BLaER1 (cell line): ENCODE measurements around the gene GRK5.

Experiments
- H3K27ac ChIP-seq: shearing (Covaris generic); formaldehyde crosslinking; 2 replicates; pipeline ENCODE4 v1.8.1; 2022
- H3K27me3 ChIP-seq: shearing (Covaris generic); formaldehyde crosslinking; 2 replicates; pipeline ENCODE4 v1.8.1; 2022
- H3K36me3 ChIP-seq: shearing (Covaris generic); formaldehyde crosslinking; 2 replicates; pipeline ENCODE4 v1.8.1; 2022
- H3K4me1 ChIP-seq: shearing (Covaris generic); formaldehyde crosslinking; 2 replicates; pipeline ENCODE4 v1.8.1; 2022
- H3K4me2 ChIP-seq: shearing (Covaris generic); formaldehyde crosslinking; 2 replicates; pipeline ENCODE4 v1.8.1; 2022
- H3K4me3 ChIP-seq: shearing (Covaris generic); formaldehyde crosslinking; 2 replicates; pipeline ENCODE4 v1.8.1; 2022
- H3K9ac ChIP-seq: shearing (Covaris generic); formaldehyde crosslinking; 2 replicates; pipeline ENCODE4 v1.8.1; 2022
- H3K9me3 ChIP-seq: shearing (Covaris generic); formaldehyde crosslinking; 2 replicates; pipeline ENCODE4 v1.8.1; 2022
- H4K20me1 ChIP-seq: shearing (Covaris generic); formaldehyde crosslinking; 2 replicates; pipeline ENCODE4 v1.8.1; 2022
- Cebpa-rat ChIP-seq: shearing (Covaris generic); IDR thresholded peaks from 2 replicates; pipeline ENCODE4 v1.8.1; 2022

The GRK5 gene

DNA sequence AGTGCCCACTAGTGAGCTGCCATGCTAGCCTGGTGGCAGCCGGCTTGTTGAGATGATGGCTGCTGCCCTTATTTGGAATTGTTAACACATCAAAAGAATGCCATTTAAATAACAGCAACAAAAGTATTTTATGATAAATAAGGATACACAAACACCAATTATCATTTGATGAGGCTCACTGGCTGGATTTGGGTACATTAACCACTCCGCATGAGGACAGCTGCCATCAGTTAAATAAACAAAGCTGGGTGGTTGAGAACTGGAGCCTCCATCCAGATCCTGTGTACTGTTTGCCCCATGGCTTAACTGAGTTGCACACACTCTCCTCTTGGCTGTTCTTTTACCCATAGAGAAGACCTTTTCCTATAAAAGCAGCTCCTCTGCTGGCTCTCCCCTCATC lies 231.3 kb downstream of the GRK5 start:
- Histone ChIP-seq H4K20me1 (peaks cover 12% of the 10 kb centered on the region; the same call in 1 of the 2 replicates), H3K4me3 (no peak overlapping the region), H3K9me3 (peaks cover 34% of the 10 kb centered on the region), H3K4me2 (no peak overlapping the region), H3K27ac (no peak overlapping the region), H3K27me3 (no peaks in the 10 kb centered on the region), H3K36me3 (0 out of 2 replicates have a peak, but pooled peaks cover 1% of the 10 kb centered on the region), H3K4me1 (peaks cover 30% of the 10 kb centered on the region), H3K9ac (no peak overlapping the region)
- no peak for TF ChIP-seq Cebpa-rat

DNA sequence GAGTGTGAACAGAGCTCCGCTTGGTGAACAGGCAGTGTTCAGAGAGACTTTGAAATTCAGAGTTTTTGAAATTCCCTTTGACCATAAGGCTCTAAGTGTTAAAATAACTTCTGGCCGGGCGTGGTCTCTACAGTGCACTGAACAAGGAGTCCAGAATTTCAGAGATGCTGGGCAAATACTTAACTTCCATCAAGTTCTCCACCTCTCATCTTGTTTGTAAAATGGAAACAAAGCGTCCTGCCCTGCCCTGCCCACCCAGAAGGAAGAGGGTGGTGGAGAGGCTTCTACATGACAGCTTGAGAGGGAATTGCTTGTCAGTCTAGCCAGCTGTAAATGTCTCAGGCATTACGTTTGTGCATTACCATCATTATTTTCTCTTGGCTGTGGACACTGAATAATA lies 232.6 kb downstream of the GRK5 start:
- H3K36me3 ChIP-seq, result no peaks in the 10 kb centered on the region
- no peak overlapping the region for H3K27ac ChIP-seq
- peaks cover 42% of the 10 kb centered on the region for H3K4me1 ChIP-seq
- no peak overlapping the region for H3K9ac ChIP-seq
- no peaks in the 10 kb centered on the region for H3K27me3 ChIP-seq
- TF ChIP-seq Cebpa-rat, result no peak
- H3K4me2 ChIP-seq, result no peak overlapping the region
- peaks cover 21% of the 10 kb centered on the region for H4K20me1 ChIP-seq
- peaks cover 22% of the 10 kb centered on the region for H3K9me3 ChIP-seq
- H3K4me3 ChIP-seq, result no peak overlapping the region

DNA sequence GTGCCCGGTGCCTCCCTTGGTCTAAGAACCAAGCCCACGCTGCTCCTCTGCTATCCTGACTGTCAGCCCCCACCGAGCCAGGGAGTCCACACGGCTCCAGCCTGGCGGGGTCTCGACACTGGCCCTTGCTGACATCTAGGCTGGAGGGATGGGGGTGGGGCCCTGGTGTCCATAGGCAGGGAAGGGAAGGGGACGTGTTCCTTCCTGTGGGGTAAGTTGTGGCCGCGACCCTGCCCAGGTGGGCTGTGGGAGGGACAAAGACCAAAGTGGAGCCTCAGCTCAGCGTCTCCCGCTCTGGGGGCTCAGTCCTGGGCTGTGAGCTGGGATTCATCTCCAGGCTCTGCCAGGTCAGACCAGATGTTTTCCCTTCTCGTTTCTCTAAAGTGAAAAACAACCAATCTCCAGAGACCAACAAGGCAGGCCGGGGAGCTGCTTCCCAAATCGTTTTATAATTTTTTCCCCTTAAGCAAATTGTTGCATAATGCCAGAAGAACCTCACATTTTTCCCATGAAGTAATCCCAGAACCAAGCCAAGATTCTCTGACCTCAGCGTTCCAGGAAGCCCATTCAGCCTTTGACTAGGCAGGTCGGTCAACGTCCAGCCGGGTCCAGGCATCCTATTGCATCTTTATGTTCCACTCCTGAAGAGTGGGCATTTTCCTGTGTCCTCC lies 233.9 kb downstream of the GRK5 start:
- H3K9ac ChIP-seq, result no peak overlapping the region
- H3K36me3 ChIP-seq, result no peaks in the 10 kb centered on the region
- peaks cover 55% of the 10 kb centered on the region for H3K4me1 ChIP-seq
- H3K4me2 ChIP-seq, result peak overlapping the region; percentile 87
- TF ChIP-seq Cebpa-rat, result no peak
- no peak overlapping the region for H3K27ac ChIP-seq
- no peak overlapping the region for H3K4me3 ChIP-seq
- no peaks in the 10 kb centered on the region for H3K27me3 ChIP-seq
- peaks cover 8% of the 10 kb centered on the region for H3K9me3 ChIP-seq
- H4K20me1 ChIP-seq, result peaks cover 24% of the 10 kb centered on the region

DNA sequence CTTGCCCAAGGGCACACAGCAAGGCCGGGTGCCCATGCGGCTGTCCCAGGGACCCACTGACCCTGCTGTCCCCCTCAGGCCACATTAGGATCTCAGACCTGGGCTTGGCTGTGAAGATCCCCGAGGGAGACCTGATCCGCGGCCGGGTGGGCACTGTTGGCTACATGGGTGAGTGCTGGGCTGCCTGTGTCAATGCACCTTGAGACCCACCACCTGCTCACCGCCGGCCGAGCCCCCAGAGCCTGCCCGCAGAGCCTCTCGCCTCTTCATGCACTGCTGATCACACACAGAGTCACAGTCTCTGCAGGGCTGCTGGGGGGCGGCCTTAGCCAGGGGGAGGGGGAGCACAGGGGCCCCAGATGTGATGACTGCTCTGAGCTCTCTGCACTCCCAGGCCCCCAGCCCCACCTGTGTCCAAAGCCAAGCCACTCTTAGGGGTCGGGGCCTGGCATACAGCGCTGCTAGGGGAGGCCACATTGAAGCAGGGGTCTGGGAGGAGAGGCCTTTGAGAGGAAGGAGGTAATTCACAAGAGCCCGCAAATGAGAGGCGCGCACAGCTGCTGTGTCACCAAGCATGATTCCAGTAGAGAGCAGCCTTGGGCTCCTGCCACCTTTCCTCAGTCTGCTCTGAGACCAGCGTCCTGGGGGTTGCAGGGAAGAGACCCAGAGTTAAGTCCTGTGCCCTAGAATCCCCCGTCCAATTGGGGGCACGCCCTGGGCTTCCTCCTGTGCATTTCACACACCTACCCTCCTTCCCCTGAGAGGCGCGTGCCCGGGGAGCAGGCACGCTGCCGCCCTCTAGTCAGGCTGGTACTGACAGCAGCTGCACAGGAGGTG lies 234.8 kb downstream of the GRK5 start:
- H3K27me3 ChIP-seq, result no peaks in the 10 kb centered on the region
- no peak overlapping the region for H3K9ac ChIP-seq
- H3K27ac ChIP-seq, result no peak overlapping the region
- H3K4me1 ChIP-seq, result peaks cover 55% of the 10 kb centered on the region
- H3K4me3 ChIP-seq, result no peak overlapping the region; the same call in 1 of the 2 replicates
- no peaks in the 10 kb centered on the region for H3K36me3 ChIP-seq
- no peaks in the 10 kb centered on the region; the same call in 1 of the 2 replicates for H3K9me3 ChIP-seq
- no peak for TF ChIP-seq Cebpa-rat
- H4K20me1 ChIP-seq, result peaks cover 24% of the 10 kb centered on the region
- H3K4me2 ChIP-seq, result peak overlapping the region; percentile 87

DNA sequence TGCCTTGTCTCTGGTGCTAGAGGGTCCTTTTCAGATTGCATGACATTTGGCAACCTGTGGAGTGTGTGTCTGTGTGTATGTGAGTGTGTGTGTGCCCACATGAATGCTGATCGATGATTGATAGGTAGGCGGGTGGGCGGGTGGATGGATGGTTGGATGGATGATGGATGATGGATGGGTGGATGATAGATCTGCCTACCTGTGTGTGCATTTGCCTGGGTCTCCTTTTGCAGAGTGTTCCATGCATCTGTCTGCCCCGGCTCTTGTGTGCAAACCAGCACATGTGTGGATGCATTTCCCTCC lies 235.3 kb downstream of the GRK5 start:
- no peak for TF ChIP-seq Cebpa-rat
- H3K4me3 ChIP-seq, result no peak overlapping the region; the same call in 1 of the 2 replicates
- no peak overlapping the region for H3K9ac ChIP-seq
- H3K4me1 ChIP-seq, result peaks cover 55% of the 10 kb centered on the region
- no peaks in the 10 kb centered on the region for H3K9me3 ChIP-seq
- no peaks in the 10 kb centered on the region for H3K36me3 ChIP-seq
- peaks cover 24% of the 10 kb centered on the region for H4K20me1 ChIP-seq
- peak overlapping the region; percentile 87 for H3K4me2 ChIP-seq
- H3K27me3 ChIP-seq, result no peaks in the 10 kb centered on the region
- H3K27ac ChIP-seq, result no peak overlapping the region

DNA sequence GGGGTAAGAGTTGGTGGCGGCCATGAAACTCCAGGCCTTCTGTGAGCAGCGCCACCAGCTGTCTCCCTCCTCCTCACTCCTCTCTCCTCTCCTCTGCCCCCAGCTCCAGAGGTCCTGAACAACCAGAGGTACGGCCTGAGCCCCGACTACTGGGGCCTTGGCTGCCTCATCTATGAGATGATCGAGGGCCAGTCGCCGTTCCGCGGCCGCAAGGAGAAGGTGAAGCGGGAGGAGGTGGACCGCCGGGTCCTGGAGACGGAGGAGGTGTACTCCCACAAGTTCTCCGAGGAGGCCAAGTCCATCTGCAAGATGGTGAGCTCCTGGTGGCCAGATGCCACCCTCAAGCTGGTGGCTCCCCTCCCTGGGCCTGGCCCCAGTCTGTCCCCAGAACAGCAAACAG lies 236.1 kb downstream of the GRK5 start:
- Histone ChIP-seq H3K9ac (no peak overlapping the region), H4K20me1 (peaks cover 24% of the 10 kb centered on the region), H3K27me3 (no peaks in the 10 kb centered on the region), H3K27ac (no peak overlapping the region), H3K4me3 (no peak overlapping the region), H3K4me2 (peak overlapping the region; percentile 87), H3K9me3 (no peaks in the 10 kb centered on the region), H3K4me1 (peaks cover 55% of the 10 kb centered on the region), H3K36me3 (no peaks in the 10 kb centered on the region)
- TF ChIP-seq Cebpa-rat, result no peak

DNA sequence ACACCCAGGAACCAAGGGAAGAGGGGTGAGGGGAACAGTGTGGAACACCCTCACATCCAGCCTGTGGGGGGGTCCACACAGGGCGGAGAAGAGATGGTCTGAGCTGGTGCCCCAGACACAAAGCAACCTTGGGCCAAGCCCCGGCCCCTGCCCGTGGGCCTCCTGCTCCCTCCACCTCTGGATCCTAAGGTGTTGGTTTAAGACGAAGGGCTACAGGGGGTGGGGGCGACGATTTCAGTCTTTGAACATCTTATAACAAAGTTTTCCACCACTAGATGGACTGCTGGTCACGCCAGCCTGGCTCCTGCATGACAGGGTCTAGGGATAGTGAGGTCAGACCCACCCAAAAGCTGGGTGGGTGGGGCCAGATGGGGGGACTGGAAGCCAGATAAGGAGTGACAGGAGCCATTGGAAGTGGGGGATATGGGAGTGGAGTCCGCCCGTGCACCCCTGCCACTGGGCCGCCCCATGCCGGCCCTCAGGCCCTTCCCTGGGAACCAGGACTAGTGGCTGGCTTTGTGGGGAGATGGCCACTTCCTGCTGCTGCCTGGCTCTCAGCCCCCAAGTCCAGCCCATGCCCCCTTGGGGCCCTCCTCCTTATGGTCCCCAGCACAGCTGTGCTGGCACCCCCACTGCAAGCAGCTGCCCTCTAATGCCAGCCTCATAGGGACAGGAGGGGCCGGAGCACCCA lies 236.7 kb downstream of the GRK5 start:
- H3K4me2 ChIP-seq, result peak overlapping the region; percentile 87
- H3K9ac ChIP-seq, result no peak overlapping the region
- H3K27ac ChIP-seq, result no peak overlapping the region
- H3K4me1 ChIP-seq, result peaks cover 61% of the 10 kb centered on the region
- H3K36me3 ChIP-seq, result no peaks in the 10 kb centered on the region
- H3K9me3 ChIP-seq, result no peaks in the 10 kb centered on the region
- H3K27me3 ChIP-seq, result no peaks in the 10 kb centered on the region
- H4K20me1 ChIP-seq, result peaks cover 30% of the 10 kb centered on the region
- H3K4me3 ChIP-seq, result no peak overlapping the region
- TF ChIP-seq Cebpa-rat, result no peak

DNA sequence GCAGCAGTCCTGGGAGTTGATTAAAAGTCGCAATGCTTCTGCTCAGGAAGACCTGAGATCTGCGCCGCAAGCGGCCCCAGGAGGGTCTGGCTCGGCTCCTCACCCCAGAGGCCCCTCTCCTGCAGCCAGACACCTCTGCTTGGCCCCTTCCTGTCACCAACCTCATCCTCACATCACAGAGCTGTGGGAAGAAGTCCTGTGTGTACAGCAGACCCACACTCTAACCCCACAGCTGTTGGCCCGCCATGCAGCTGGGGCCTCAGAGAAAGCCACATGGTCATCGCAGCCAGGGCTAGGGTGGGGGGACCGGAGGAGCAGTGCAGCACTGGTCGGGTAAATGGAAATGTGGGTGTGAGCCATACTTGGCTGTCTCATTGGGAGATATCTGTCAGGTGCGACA lies 237.5 kb downstream of the GRK5 start:
- H3K27ac ChIP-seq, result no peak overlapping the region
- peaks cover 69% of the 10 kb centered on the region for H3K4me1 ChIP-seq
- H3K9ac ChIP-seq, result no peak overlapping the region
- H3K27me3 ChIP-seq, result no peaks in the 10 kb centered on the region
- H3K9me3 ChIP-seq, result no peaks in the 10 kb centered on the region
- H3K4me3 ChIP-seq, result 0 out of 2 replicates have a peak overlapping the region, but pooled peaks have one; percentile 13
- H3K4me2 ChIP-seq, result peak overlapping the region; percentile 87
- peaks cover 32% of the 10 kb centered on the region for H4K20me1 ChIP-seq
- H3K36me3 ChIP-seq, result no peaks in the 10 kb centered on the region
- TF ChIP-seq Cebpa-rat, result no peak

DNA sequence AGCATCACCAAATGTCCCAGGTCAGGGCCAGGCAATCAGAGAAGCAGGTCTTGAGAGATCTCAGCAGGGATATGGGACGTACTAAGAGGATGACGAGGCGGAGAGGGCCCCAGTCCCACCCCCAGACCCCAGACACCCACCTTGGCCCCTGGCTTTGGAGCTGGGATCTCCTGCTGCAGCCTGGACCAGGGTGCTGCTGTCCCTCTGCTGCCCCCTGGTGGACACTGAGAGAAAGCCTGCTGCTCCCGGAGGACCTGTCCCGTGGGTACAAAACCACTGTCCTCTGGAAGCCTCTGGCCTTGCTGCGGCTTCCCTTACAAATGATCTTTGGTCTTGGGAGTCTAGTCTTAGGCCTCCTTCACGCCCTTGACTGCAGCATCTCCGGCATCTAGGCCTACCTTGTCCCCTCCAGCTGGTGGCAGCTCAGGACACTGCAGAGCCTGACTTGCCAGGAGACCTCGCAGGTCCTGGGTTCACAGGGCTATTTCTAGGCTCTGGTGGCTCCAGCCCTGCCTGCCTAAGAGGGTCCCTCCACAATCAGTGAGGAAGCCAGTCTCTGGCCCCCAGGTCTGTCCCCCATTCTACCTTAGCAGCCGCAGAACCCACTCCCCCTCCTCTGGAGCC lies 238.1 kb downstream of the GRK5 start:
- TF ChIP-seq Cebpa-rat, result no peak
- peaks cover 32% of the 10 kb centered on the region for H4K20me1 ChIP-seq
- no peaks in the 10 kb centered on the region for H3K27me3 ChIP-seq
- H3K27ac ChIP-seq, result no peak overlapping the region
- H3K9ac ChIP-seq, result peak overlapping the region; percentile 15; the same call in 1 of the 2 replicates
- no peaks in the 10 kb centered on the region for H3K36me3 ChIP-seq
- peak overlapping the region; percentile 87 for H3K4me2 ChIP-seq
- no peaks in the 10 kb centered on the region for H3K9me3 ChIP-seq
- H3K4me3 ChIP-seq, result no peak overlapping the region
- H3K4me1 ChIP-seq, result peaks cover 74% of the 10 kb centered on the region

DNA sequence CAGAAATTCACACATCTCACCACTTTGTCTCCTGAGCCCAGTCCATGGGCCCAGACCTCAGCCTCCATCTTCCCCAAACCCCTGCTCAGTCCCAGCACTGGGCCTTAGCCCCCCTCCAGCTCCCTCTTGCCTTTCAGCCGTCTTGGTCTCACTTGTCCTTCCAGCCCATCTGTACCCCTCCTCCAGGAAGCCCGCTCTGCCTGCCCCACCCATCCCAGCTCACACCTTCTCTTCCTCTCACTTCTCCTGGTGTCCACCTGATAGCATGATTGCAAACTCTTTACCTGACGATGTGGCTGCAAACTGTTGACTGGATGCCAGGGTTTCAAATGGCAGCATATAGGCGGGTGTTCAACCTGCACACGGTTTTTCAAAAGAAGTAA lies 238.6 kb downstream of the GRK5 start:
- Histone ChIP-seq H3K9me3 (no peaks in the 10 kb centered on the region), H3K9ac (peak overlapping the region; percentile 15; the same call in 1 of the 2 replicates), H3K27ac (no peak overlapping the region), H3K27me3 (no peaks in the 10 kb centered on the region), H3K4me1 (peaks cover 75% of the 10 kb centered on the region), H3K4me3 (no peak overlapping the region), H3K4me2 (peak overlapping the region; percentile 87), H4K20me1 (peaks cover 32% of the 10 kb centered on the region), H3K36me3 (no peaks in the 10 kb centered on the region)
- no peak for TF ChIP-seq Cebpa-rat
